HT1080 (cell line): Measurements from ENCODE around the gene CCDC97. TPM values are rescaled to one million over a fixed set of nuclear protein-coding genes. Genes with fewer than 3 reads are reported as not detected.
"Not testable (repeated sequence)": the region's sequence is repeated elsewhere in the genome, so short reads cannot be mapped to it uniquely, and the experiment has no call there.

Experiments used
- DNase-seq: peaks from one replicate; pipeline ENCODE4 v3.0.0-alpha.2; 2015; ENCODE audit warnings: low read depth
- small RNA-seq: library from RNA; depleted of rRNA; stranded (forward); fragments of <200 nt; gene quantifications from one replicate; pipeline ENCODE3, GENCODE V24; 2014
- total RNA-seq: library from RNA; depleted of rRNA; stranded (reverse); fragments of >200 nt; shearing (Covaris generic); gene quantifications from 2 replicates; pipeline ENCODE4 v1.2.3, GENCODE V29; 2014; rRNA removed

Gene CCDC97
- total RNA-seq, 1 experiment from 2014 or later = 14.3 TPM

- no peak for DNase-seq
Observed at GRCh38 chr19:41362143-41362847, 52.3 kb downstream of the CCDC97 start.

DNA sequence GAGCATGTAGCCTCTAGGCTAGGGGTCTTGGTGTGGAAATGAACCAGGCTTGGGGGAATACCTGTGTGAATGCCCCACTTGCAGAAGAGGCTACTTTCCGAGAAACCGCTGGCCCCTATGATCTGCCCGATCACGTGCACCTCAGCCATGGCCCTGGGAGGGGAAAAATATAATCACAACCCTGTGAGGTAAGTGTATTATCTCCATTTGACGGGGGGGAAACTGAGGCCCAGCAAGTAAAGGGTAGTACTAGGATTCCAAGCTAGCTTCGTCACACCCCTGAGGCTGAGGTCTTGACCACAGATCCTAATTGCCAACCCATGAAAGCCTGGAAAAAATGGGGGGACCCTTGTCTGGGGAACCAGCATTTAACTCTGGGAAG, 53.4 kb downstream of the CCDC97 start:
- DNase-seq = no peak

DNA sequence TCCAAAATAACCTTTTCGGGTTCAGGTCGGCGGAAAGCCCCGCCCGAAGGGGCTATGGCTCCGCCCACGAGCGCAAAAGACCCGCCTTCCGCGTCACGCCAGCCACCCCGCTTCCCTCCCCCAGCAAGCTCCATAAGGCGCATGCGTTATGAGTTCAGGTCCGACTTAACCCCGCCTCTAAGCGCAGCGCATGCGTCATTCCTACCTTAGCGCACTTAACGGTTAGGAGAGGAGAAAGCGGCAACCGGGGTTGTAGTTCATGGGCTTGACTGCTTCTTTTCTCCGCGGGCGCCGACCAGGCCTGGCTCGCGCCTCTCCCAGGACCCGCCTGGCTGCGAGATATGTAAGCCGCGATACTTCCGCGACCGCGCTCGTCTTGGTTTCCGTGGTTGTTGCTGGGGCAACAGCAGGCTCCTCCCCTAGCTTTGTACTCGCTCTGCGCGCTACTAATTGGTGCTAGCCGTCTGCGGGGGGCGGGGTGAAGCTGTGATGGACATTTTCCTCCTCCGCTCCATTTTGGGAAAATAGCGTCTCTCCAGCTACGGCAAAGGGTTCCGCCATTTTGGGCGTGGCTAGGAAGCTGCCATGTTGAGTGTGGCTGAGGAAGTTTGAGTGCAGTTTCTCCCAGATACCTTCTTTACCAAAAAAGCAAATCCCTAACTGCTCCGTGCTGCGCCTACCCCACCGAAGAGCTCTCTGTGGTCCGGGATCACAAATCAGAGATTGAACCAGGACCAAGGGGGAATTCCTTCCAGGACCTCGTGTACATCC, 54.0 kb downstream of the CCDC97 start, which contains the start of gene B9D2:
B9D2 (minus strand) TSS at position 397 of the 771 bp plus-strand sequence. CDS start 630 bp downstream, outside the sequence.
- peak; percentile 97 for DNase-seq

GRCh38 chr19:41364524-41365391, 54.8 kb downstream of the CCDC97 start:
- no peak for DNase-seq

GRCh38 chr19:41366089-41366488, 56.1 kb downstream of the CCDC97 start:
- DNase-seq = no peak

GRCh38 chr19:41367848-41368301, 57.9 kb downstream of the CCDC97 start:
- peak; percentile 88 for DNase-seq

DNA sequence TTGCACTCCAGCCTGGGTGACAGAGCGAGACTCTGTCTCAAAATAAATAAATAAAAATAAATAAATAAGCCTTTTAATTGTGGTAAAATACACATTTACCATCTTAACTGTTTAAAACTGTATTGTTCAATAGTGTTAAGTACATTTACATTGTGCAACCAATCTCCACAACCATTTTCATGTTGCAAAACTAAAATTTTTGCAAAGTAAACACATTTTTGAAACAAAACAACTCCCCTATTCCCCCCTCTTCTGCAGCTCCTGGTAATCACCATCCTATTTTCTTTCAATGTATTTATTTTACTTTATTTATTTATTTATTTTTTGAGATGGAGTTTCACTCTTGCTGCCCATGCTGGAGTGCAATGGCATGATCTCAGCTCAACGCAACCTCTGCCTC, 59.8 kb downstream of the CCDC97 start:
- no peak for DNase-seq

GRCh38 chr19:41371119-41371518, 61.1 kb downstream of the CCDC97 start:
- not testable (repeated sequence) for DNase-seq

DNA sequence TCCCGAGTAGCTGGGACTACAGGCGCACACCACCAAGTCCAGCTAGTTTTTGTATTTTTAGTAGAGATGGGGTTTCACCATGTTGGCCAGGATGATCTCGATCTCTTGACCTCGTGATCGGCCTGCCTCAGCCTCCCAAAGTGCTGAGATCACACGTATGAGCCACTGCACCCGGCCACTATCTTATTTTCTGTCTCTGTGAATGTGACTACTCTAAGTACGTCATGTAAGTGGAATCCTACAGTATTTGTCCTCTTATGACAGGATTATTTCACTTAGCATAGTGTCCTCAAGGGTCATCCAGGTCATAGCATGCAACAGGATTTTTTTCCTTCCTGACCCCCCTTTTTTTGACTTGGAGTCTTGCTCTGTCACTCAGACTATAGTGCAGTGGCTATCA, 61.6 kb downstream of the CCDC97 start:
- DNase-seq = no peak

DNA sequence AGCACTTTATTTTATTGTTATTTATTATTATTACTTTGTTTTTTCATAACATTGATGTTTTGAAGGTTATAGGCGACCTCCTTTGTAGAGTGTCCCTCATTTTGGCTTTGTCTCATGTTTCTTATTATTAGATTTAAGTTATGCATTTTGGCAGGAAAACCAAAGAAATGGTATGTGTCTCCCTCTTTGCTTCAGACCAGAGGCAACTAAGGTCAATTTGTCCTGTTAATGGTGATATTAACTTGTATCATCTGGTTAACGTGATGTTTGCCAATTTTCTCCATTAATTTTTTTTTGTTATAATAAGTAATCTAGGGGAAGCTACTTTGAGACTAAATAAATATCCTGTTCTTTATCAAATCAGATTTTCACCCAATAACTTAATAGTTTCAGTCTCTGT, 62.5 kb downstream of the CCDC97 start:
- DNase-seq = no peak

DNA sequence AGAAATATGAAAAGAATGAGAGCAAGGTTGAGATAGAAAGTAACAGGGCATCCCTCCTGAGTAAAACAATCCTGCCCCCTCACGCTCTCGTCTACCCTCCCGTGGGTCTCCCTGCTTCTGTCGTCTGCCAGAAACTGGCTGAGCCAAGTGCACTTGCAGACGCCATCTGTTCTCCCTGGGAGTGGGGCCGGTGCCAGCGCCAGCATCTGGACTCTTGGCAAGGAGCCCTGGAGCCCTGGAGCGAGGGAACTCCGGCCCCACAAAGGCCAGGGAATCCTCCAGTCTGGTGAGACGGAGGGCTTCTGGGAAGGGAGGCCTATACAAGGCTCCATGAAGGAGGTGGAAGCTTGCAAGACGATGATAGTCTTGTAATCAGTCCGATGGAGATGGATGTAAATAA, 64.0 kb downstream of the CCDC97 start:
- no peak for DNase-seq

Small RNAs within 50 kb of the gene (small RNA-seq; reads per million reads assigned to genes)
- gene RN7SL34P = not detected

Other genes starting within 250 kb of the CCDC97 start
- not detected in 2 replicates for gene CYP2A13, start 221.7 kb upstream of the CCDC97 start, total RNA-seq
- not detected in 2 replicates for gene CYP2F1, start 195.7 kb upstream of the CCDC97 start, total RNA-seq
- 1.4 and 1.7 TPM in 2 replicates for gene CYP2S1, start 117.0 kb upstream of the CCDC97 start, total RNA-seq
- 613 and 754 TPM in 2 replicates for gene AXL, start 90.9 kb upstream of the CCDC97 start, total RNA-seq
- 160 and 187 TPM in 2 replicates for gene HNRNPUL1, start 45.8 kb upstream of the CCDC97 start, total RNA-seq
- 17.4 and 59.9 TPM in 2 replicates for gene TGFB1, start 43.8 kb downstream of the CCDC97 start, total RNA-seq
- gene B9D2, start 54.0 kb downstream of the CCDC97 start, total RNA-seq = 6.1 and 9.4 TPM in 2 replicates
- 1.2 and 5.3 TPM in 2 replicates for gene TMEM91, start 66.4 kb downstream of the CCDC97 start, total RNA-seq
- 64.9 and 72.5 TPM in 2 replicates for gene EXOSC5, start 87.2 kb downstream of the CCDC97 start, total RNA-seq
- gene BCKDHA, start 87.6 kb downstream of the CCDC97 start, total RNA-seq = 22.7 and 24.2 TPM in 2 replicates
- gene B3GNT8, start 117.2 kb downstream of the CCDC97 start, total RNA-seq = not detected in 2 replicates
- gene DMAC2, start 129.7 kb downstream of the CCDC97 start, total RNA-seq = 47.1 and 58.0 TPM in 2 replicates
- gene ERICH4, start 133.0 kb downstream of the CCDC97 start, total RNA-seq = not detected in 2 replicates